ENCODE measurements around the gene KCNJ3. TPM values are rescaled to one million over a fixed set of nuclear protein-coding genes. Genes with fewer than 3 reads are reported as not detected.

The KCNJ3 gene
- total and polyA plus RNA-seq, 4 donors: 0.01 to 0.31 (median 0.05) TPM

GRCh38 chr2:154699575-154699930, 1.1 kb downstream of the KCNJ3 start:
- peaks cover 0 to 37% (median 34%) of the 10 kb centered on the region in 3 donors for H3K27me3 ChIP-seq (ENCODE audit: control insufficient read depth in 3 of 3, insufficient read depth in 3 of 3, low read length in 2 of 3)
- no peak for ATAC-seq (ENCODE audit: insufficient read depth, low FRiP score)

DNA sequence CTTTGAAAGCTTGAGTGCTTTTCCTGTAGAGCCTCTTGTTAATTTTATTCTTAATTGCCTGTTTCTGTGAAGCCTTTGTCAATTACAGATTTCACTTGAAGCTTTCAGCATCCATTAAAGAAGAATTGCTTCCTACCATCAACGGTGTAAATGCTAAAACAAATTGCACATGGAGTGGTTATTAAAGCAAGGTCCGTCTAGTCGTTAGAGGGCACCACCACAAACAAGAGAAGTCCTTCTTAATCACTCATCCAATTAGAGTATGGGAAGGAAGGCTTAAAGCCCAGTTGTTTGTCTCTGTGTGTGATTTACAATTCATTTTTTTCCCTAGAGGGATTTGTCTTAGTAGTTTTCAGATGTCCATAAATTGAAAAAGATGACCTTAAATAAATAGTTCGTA, 1.6 kb downstream of the KCNJ3 start:
- peaks cover 0 to 37% (median 34%) of the 10 kb centered on the region in 3 donors for H3K27me3 ChIP-seq (ENCODE audit: control insufficient read depth in 3 of 3, insufficient read depth in 3 of 3, low read length in 2 of 3)
- H3K27ac ChIP-seq (ENCODE audit: low read depth in 1 of 2, low read length in 1 of 2): no peak overlapping the region
- peaks cover 0 to 6% (median 0%) of the 10 kb centered on the region in 4 donors for H3K9me3 ChIP-seq (ENCODE audit: control insufficient read depth in 4 of 4, insufficient read depth in 3 of 4, low read length in 3 of 4)
- H3K4me1 ChIP-seq (ENCODE audit: control insufficient read depth in 5 of 5, insufficient read depth in 5 of 5, low read length in 5 of 5): peaks cover 0 to 20% (median 3%) of the 10 kb centered on the region in 5 donors
- ATAC-seq (ENCODE audit: insufficient read depth, low FRiP score): no peak
- no peak for DNase-seq
- TF ChIP-seq, protein P1, sequence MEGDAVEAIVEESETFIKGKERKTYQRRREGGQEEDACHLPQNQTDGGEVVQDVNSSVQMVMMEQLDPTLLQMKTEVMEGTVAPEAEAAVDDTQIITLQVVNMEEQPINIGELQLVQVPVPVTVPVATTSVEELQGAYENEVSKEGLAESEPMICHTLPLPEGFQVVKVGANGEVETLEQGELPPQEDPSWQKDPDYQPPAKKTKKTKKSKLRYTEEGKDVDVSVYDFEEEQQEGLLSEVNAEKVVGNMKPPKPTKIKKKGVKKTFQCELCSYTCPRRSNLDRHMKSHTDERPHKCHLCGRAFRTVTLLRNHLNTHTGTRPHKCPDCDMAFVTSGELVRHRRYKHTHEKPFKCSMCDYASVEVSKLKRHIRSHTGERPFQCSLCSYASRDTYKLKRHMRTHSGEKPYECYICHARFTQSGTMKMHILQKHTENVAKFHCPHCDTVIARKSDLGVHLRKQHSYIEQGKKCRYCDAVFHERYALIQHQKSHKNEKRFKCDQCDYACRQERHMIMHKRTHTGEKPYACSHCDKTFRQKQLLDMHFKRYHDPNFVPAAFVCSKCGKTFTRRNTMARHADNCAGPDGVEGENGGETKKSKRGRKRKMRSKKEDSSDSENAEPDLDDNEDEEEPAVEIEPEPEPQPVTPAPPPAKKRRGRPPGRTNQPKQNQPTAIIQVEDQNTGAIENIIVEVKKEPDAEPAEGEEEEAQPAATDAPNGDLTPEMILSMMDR (IDR thresholded peaks at IDR 0.05; ENCODE audit: control extremely low read depth, extremely low read depth): no peak
- H3K4me3 ChIP-seq: no peak overlapping the region
- 62 to 63% methylated on average over 4 of the region's 4 CpGs for WGBS, 2 donors
- H3K9ac ChIP-seq (ENCODE audit: insufficient read depth in 1 of 2, low read length in 2 of 2): no peak overlapping the region
- H3K36me3 ChIP-seq (ENCODE audit: control insufficient read depth in 4 of 4, insufficient read depth in 4 of 4, low read length in 4 of 4): no peaks in the 10 kb centered on the region

More at GRCh38 chr2:154699575-154699930, 1.1 kb downstream of the KCNJ3 start:
- DNase-seq: no peak
- H3K4me3 ChIP-seq: no peak overlapping the region
- H3K9me3 ChIP-seq (ENCODE audit: control insufficient read depth in 4 of 4, insufficient read depth in 3 of 4, low read length in 3 of 4): peaks cover 0 to 6% (median 0%) of the 10 kb centered on the region in 4 donors
- 36 to 45% methylated on average over 10 of the region's 10 CpGs for WGBS, 2 donors
- H3K27ac ChIP-seq (ENCODE audit: low read depth in 1 of 2, low read length in 1 of 2): no peak overlapping the region
- no peaks in the 10 kb centered on the region for H3K36me3 ChIP-seq (ENCODE audit: control insufficient read depth in 4 of 4, insufficient read depth in 4 of 4, low read length in 4 of 4)
- TF ChIP-seq, protein P1 (IDR thresholded peaks at IDR 0.05; ENCODE audit: control extremely low read depth, extremely low read depth): no peak
- peaks cover 0 to 20% (median 3%) of the 10 kb centered on the region in 5 donors for H3K4me1 ChIP-seq (ENCODE audit: control insufficient read depth in 5 of 5, insufficient read depth in 5 of 5, low read length in 5 of 5)
- no peak overlapping the region for H3K9ac ChIP-seq (ENCODE audit: insufficient read depth in 1 of 2, low read length in 2 of 2)

DNA sequence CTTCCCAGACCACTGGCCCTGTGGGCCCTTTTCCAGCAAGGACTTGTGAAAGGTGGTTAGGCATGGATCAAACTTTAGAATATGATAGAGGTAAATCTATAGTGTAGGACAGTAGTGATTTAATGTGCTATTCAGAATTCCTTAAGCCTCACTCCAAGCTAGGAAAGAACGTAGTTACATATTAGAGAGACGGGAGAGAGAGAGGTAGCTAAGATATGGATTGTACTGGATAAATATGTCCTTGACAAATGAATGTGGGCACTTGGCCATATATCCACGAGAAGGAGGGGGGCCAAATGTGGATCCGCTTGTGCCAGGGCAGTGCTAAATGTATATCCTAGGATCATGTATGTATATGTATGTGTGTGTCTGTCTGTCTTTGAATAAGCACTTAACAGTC, 6.5 kb downstream of the KCNJ3 start:
- no peak overlapping the region for H3K9ac ChIP-seq (ENCODE audit: insufficient read depth in 1 of 2, low read length in 2 of 2)
- H3K9me3 ChIP-seq (ENCODE audit: control insufficient read depth in 4 of 4, insufficient read depth in 3 of 4, low read length in 3 of 4): no peaks in the 10 kb centered on the region
- H3K27ac ChIP-seq (ENCODE audit: low read depth in 1 of 2, low read length in 1 of 2): no peak overlapping the region
- peaks cover 0 to 15% (median 6%) of the 10 kb centered on the region in 3 donors for H3K27me3 ChIP-seq (ENCODE audit: control insufficient read depth in 3 of 3, insufficient read depth in 3 of 3, low read length in 2 of 3)
- H3K4me1 ChIP-seq (ENCODE audit: control insufficient read depth in 5 of 5, insufficient read depth in 5 of 5, low read length in 5 of 5): peaks cover 0 to 6% (median 0%) of the 10 kb centered on the region in 5 donors
- TF ChIP-seq, protein P1 (IDR thresholded peaks at IDR 0.05; ENCODE audit: control extremely low read depth, extremely low read depth): no peak
- WGBS, 2 donors: 86 to 90% methylated on average over 4 of the region's 4 CpGs
- ATAC-seq (ENCODE audit: insufficient read depth, low FRiP score) (no peak), DNase-seq (no peak)
- H3K4me3 ChIP-seq: no peak overlapping the region
- H3K36me3 ChIP-seq (ENCODE audit: control insufficient read depth in 4 of 4, insufficient read depth in 4 of 4, low read length in 4 of 4): no peaks in the 10 kb centered on the region

DNA sequence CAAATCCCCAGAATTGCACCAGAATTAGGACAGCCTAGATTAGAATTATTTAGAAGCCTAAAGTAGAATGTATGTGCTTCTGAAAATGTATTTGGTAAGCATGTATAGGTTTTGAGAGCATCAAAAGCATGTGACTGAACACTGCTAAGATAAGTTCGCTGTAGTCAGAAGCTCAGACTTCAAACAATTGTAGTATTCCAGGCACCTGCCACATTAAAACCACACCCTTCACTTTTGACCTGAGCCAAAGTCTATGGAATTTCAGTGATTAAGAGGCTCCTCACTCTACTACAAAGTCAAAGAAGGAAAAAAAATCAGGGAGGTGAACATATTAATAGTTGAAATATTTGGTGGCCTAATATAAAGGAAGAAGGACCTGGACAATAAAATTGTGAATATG, 8.2 kb downstream of the KCNJ3 start:
- WGBS, 2 donors: 65 to 87% methylated on average over 1 of the region's 1 CpG
- peaks cover 0 to 6% (median 0%) of the 10 kb centered on the region in 5 donors for H3K4me1 ChIP-seq (ENCODE audit: control insufficient read depth in 5 of 5, insufficient read depth in 5 of 5, low read length in 5 of 5)
- no peak overlapping the region for H3K4me3 ChIP-seq
- ATAC-seq (ENCODE audit: insufficient read depth, low FRiP score): no peak
- H3K27ac ChIP-seq (ENCODE audit: low read depth in 1 of 2, low read length in 1 of 2): no peak overlapping the region
- no peaks in the 10 kb centered on the region for H3K9me3 ChIP-seq (ENCODE audit: control insufficient read depth in 4 of 4, insufficient read depth in 3 of 4, low read length in 3 of 4)
- TF ChIP-seq, protein P1 (IDR thresholded peaks at IDR 0.05; ENCODE audit: control extremely low read depth, extremely low read depth): no peak
- H3K9ac ChIP-seq (ENCODE audit: insufficient read depth in 1 of 2, low read length in 2 of 2): no peak overlapping the region
- no peak for DNase-seq
- H3K36me3 ChIP-seq (ENCODE audit: control insufficient read depth in 4 of 4, insufficient read depth in 4 of 4, low read length in 4 of 4): no peaks in the 10 kb centered on the region
- peaks cover 0 to 5% (median 0%) of the 10 kb centered on the region in 3 donors for H3K27me3 ChIP-seq (ENCODE audit: control insufficient read depth in 3 of 3, insufficient read depth in 3 of 3, low read length in 2 of 3)

All from lung (tissue), 12 donors.